Endothelial cell of umbilical vein (primary cell): ENCODE data around the gene TIPARP. TPM values are rescaled to one million over a fixed set of nuclear protein-coding genes. Genes with fewer than 3 reads are reported as not detected.
"Not testable (repeated sequence)": the region's sequence is repeated elsewhere in the genome, so short reads cannot be mapped to it uniquely, and the experiment has no call there.

Source experiments
- BruUV-seq: library from RNA; stranded (reverse); fragments of 400-500 nt; replicated peaks from 2 replicates; lab custom pipeline; 2021; lab: Mats Ljungman, UMichigan
- CTCF ChIA-PET: fragments of 300-600, 350-600 bp; sonication (Branson Sonifier 250); formaldehyde crosslinking; loops from one replicate; lab custom pipeline; 2021; ENCODE audit warnings: antibody characterized with exemption, inconsistent platforms; lab: Charles Lee
- POLR2A ChIA-PET: fragments of 300-600, 350-600 bp; sonication (Branson Sonifier 250); formaldehyde crosslinking; loops from one replicate; lab custom pipeline; 2021; ENCODE audit warnings: antibody characterized with exemption, inconsistent platforms; lab: Charles Lee
- DNase-seq: peaks from one replicate; pipeline ENCODE4 v3.0.0-alpha.2; 2011; ENCODE audit warnings: low read depth, low spot score
- FAIRE-seq: peaks from 2 replicates; lab custom pipeline; 2011; peaks lifted over from hg19 to GRCh38; lab: Jason Lieb, UNC
- H2AFZ ChIP-seq: 2 replicates; pipeline ENCODE4 v1.6.0; 2012; ENCODE audit warnings: low read depth, low read length, control low read depth, inconsistent platforms
- H3K27ac ChIP-seq: 2 replicates; pipeline ENCODE4 v1.5.1; 2011; ENCODE audit warnings: low read depth, mild to moderate bottlenecking, control low read depth, low read length, moderate library complexity; ENCODE audit not compliant: insufficient read depth
- H3K27me3 ChIP-seq, 2 experiments: 2 replicates each; pipeline versions ENCODE4 v1.6.0 to v1.6.1; 2011; ENCODE audit warnings: low read length in 2 of 2, mixed read lengths in 1 of 2; ENCODE audit not compliant: control insufficient read depth in 2 of 2, insufficient read depth in 2 of 2
- H3K36me3 ChIP-seq, 2 experiments: 2 replicates in 1 of 2; 3 replicates in 1 of 2; pipeline ENCODE4 v1.5.1; 2011; ENCODE audit warnings: low read length in 2 of 2, mild to moderate bottlenecking in 1 of 2, moderate library complexity in 1 of 2; ENCODE audit not compliant: control insufficient read depth in 2 of 2, insufficient read depth in 2 of 2; ENCODE audit errors: extremely low read depth in 1 of 2
- H3K4me1 ChIP-seq: 3 replicates; pipeline ENCODE4 v1.5.1; 2011; ENCODE audit warnings: mild to moderate bottlenecking, low read length; ENCODE audit not compliant: control insufficient read depth, insufficient read depth; ENCODE audit errors: extremely low read depth
- H3K4me2 ChIP-seq: 2 replicates; pipeline ENCODE4 v1.6.1; 2011; ENCODE audit warnings: low read length, control low read depth, mixed read lengths; ENCODE audit not compliant: insufficient read depth
- H3K4me3 ChIP-seq, 3 experiments: fragments of 200-600 bp in 1 of 3; sonication (generic), shearing (Covaris generic) in 1 of 3; replicated peaks in 1 of 3; 2 replicates each; pipeline ENCODE4 v1.5.1; 2011 to 2016; ENCODE audit warnings: control low read depth in 3 of 3, low read length in 3 of 3, mild to moderate bottlenecking in 2 of 3, inconsistent platforms in 1 of 3, low read depth in 1 of 3, moderate library complexity in 1 of 3; ENCODE audit not compliant: insufficient read depth in 1 of 3
- H3K79me2 ChIP-seq: 2 replicates; pipeline ENCODE4 v1.6.0; 2012; ENCODE audit warnings: low read length, inconsistent platforms; ENCODE audit not compliant: control insufficient read depth, insufficient read depth
- H3K9ac ChIP-seq: replicated peaks from 2 replicates; pipeline ENCODE3; 2011; ENCODE audit warnings: low read length, control low read depth; ENCODE audit not compliant: insufficient read depth; ENCODE audit errors: extremely low read depth
- H3K9me1 ChIP-seq: replicated peaks from 3 replicates; pipeline ENCODE4 v1.6.0; 2011; ENCODE audit warnings: mild to moderate bottlenecking, low read length; ENCODE audit not compliant: control insufficient read depth, insufficient read depth; ENCODE audit errors: extremely low read depth
- H3K9me3 ChIP-seq: replicated peaks from 2 replicates; pipeline ENCODE4 v1.5.1; 2012; ENCODE audit warnings: low read length, inconsistent platforms; ENCODE audit not compliant: control insufficient read depth, insufficient read depth
- H4K20me1 ChIP-seq: replicated peaks from 2 replicates; pipeline ENCODE3; 2011; ENCODE audit warnings: mild to moderate bottlenecking, low read length; ENCODE audit not compliant: control insufficient read depth, insufficient read depth; ENCODE audit errors: extremely low read depth
- FOS ChIP-seq: IDR thresholded peaks from 2 replicates; pipeline ENCODE4 v1.6.1; 2011; ENCODE audit warnings: mild to moderate bottlenecking, low read length, moderate library complexity, borderline replicate concordance; ENCODE audit not compliant: insufficient read depth
- GATA2 ChIP-seq: IDR thresholded peaks from 2 replicates; pipeline ENCODE4 v1.7.0; 2011; ENCODE audit warnings: low read depth, mild to moderate bottlenecking, moderate library complexity, mixed read lengths, low read length; ENCODE audit not compliant: insufficient read length, insufficient read depth
- MYC ChIP-seq: IDR thresholded peaks from one replicate; pipeline ENCODE4 v1.6.1; 2011; ENCODE audit warnings: mild to moderate bottlenecking, low read depth, low read length
- dilution Hi-C: fragments of 300-500 bp; cut with MboI; formaldehyde crosslinking; loops from one replicate; pipeline ENCODE4 v1.15.0; 2019; ENCODE audit warnings: low sequenced_read_pairs; ENCODE audit not compliant: extremely low pct_ligation_motif_present
- intact Hi-C: fragments of 100-400 bp; cut with micrococcal nuclease; formaldehyde crosslinking; loops from one replicate; pipeline ENCODE4 v1.10.0; 2022
- polyA plus RNA-seq, 4 experiments: library from polyadenylated mRNA; depleted of rRNA in 3 of 4; stranded (reverse) in 3 of 4; unstranded in 1 of 4; fragments of >200 nt; gene quantifications; 2 replicates each; pipeline versions ENCODE4 v1.2.1 to v1.2.3, GENCODE V29; 2011 to 2012; ENCODE audit warnings: missing spikeins in 1 of 4
- total RNA-seq: library from RNA; stranded (reverse); gene quantifications from 2 replicates; pipeline ENCODE4 v1.2.3, GENCODE V29; 2021
- TF ChIP-seq, protein P1 (sequence below): IDR thresholded peaks from 2 replicates; pipeline ENCODE4 v1.6.1; 2011; ENCODE audit not compliant: insufficient read depth, insufficient read length
- TF ChIP-seq, protein P2 (sequence below), 2 donors: IDR thresholded peaks; 1 replicate in 1 of 2; 2 replicates in 1 of 2; pipeline ENCODE4 v1.5.1; 2011; ENCODE audit warnings: low read length in 2 of 2, mild to moderate bottlenecking in 2 of 2, moderate library complexity in 2 of 2, control low read depth in 1 of 2, inconsistent platforms in 1 of 2, low read depth in 1 of 2; ENCODE audit not compliant: insufficient read depth in 1 of 2; ENCODE audit errors: extremely low read depth in 1 of 2

Gene TIPARP
- total and polyA plus RNA-seq, 2 donors (not counting 3 experiments of a cell fraction or from before 2014, with no cell fraction given), result 9.1 to 21.2 TPM

DNA sequence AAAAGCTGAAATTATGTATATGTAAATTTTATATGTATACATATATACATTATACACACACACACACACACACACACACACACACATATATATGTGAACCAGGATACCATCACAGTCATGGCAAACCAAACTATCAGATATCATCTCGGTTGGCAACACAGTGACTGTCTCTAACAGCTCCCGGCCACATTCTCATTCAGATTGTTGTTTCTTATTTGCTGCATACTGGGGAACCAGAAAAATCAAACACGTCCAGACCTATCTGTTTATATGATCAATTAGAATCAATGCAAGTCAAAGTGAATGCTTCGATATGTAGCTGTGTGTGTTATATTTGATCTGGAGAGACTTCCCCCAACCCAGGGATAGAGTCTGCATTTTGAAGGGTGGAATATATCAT is 61.1 kb downstream of the TIPARP start:
- no peak for FAIRE-seq
- H3K27ac ChIP-seq, result no peak overlapping the region
- no peaks in the 10 kb centered on the region for H3K9me3 ChIP-seq
- H3K79me2 ChIP-seq, result no peaks in the 10 kb centered on the region
- TF ChIP-seq FOS (no peak), MYC (no peak), GATA2 (no peak)
- TF ChIP-seq, protein P1, sequence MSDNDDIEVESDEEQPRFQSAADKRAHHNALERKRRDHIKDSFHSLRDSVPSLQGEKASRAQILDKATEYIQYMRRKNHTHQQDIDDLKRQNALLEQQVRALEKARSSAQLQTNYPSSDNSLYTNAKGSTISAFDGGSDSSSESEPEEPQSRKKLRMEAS, result no peak
- TF ChIP-seq, protein P2, sequence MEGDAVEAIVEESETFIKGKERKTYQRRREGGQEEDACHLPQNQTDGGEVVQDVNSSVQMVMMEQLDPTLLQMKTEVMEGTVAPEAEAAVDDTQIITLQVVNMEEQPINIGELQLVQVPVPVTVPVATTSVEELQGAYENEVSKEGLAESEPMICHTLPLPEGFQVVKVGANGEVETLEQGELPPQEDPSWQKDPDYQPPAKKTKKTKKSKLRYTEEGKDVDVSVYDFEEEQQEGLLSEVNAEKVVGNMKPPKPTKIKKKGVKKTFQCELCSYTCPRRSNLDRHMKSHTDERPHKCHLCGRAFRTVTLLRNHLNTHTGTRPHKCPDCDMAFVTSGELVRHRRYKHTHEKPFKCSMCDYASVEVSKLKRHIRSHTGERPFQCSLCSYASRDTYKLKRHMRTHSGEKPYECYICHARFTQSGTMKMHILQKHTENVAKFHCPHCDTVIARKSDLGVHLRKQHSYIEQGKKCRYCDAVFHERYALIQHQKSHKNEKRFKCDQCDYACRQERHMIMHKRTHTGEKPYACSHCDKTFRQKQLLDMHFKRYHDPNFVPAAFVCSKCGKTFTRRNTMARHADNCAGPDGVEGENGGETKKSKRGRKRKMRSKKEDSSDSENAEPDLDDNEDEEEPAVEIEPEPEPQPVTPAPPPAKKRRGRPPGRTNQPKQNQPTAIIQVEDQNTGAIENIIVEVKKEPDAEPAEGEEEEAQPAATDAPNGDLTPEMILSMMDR (IDR thresholded peaks at IDR 0.05; ENCODE audit: extremely low read depth in 1 of 2, insufficient read depth in 1 of 2, low read depth in 1 of 2, low read length in 2 of 2), result no peak
- H4K20me1 ChIP-seq, result no peaks in the 10 kb centered on the region
- ChIA-PET POLR2A (no interaction called here), CTCF (interaction anchor here (1.0 to 1.1 kb wide), 2 partner anchors 11 to 84 kb away, joined by 3 read pairs; no protein-coding TSS in a partner anchor)
- H3K36me3 ChIP-seq, result no peaks in the 10 kb centered on the region
- no peaks in the 10 kb centered on the region for H3K9me1 ChIP-seq
- H3K27me3 ChIP-seq, result no peaks in the 10 kb centered on the region
- BruUV-seq, result no TSS peak
- H3K4me3 ChIP-seq, result no peak overlapping the region
- dilution Hi-C loops (no loop called here), intact Hi-C loops (no loop called here)
- H3K4me1 ChIP-seq, result no peaks in the 10 kb centered on the region
- no peak for DNase-seq
- no peak overlapping the region for H3K4me2 ChIP-seq
- no peak overlapping the region for H2AFZ ChIP-seq
- no peak overlapping the region for H3K9ac ChIP-seq

DNA sequence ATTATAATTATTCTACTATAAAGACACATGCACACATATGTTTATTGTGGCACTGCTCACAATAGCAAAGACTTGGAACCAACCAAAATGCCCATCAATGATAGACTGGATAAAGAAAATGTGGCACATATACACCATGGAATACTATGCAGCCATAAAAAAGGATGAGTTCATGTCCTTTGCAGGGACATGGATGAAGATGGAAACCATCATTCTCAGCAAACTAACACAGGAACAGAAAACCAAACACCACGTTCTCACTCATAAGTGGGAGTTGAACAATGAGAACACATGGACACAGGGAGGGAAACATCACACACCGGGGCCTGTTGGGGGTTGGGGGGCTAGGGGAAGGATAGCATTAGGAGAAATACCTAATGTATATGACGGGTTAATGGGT is 62.7 kb downstream of the TIPARP start:
- H2AFZ ChIP-seq, H3K4me1 ChIP-seq, H3K36me3 ChIP-seq, H3K79me2 ChIP-seq, intact Hi-C loops, H3K9me3 ChIP-seq, H3K9ac ChIP-seq, DNase-seq, H3K4me3 ChIP-seq, H3K27me3 ChIP-seq, CTCF ChIA-PET, H4K20me1 ChIP-seq, H3K4me2 ChIP-seq, H3K9me1 ChIP-seq, POLR2A ChIA-PET, dilution Hi-C loops, FAIRE-seq, H3K27ac ChIP-seq, BruUV-seq: not testable (repeated sequence)
